Stimulated activated CD8-positive, alpha-beta memory T cell treated with anti-CD3 and anti-CD28 coated beads, Interleukin-2, amount 100 ng/mL, for 1 hour (primary cell): ENCODE results near the gene NRN1.
"Not testable (repeated sequence)": the region's sequence is repeated elsewhere in the genome, so short reads cannot be mapped to it uniquely, and the experiment has no call there.

Experiments used
- DNase-seq, 2 donors: peaks; one replicate each; pipeline ENCODE4 v3.0.0-alpha.2; 2020; ENCODE audit warnings: low read depth in 2 of 2

NRN1 gene

DNA sequence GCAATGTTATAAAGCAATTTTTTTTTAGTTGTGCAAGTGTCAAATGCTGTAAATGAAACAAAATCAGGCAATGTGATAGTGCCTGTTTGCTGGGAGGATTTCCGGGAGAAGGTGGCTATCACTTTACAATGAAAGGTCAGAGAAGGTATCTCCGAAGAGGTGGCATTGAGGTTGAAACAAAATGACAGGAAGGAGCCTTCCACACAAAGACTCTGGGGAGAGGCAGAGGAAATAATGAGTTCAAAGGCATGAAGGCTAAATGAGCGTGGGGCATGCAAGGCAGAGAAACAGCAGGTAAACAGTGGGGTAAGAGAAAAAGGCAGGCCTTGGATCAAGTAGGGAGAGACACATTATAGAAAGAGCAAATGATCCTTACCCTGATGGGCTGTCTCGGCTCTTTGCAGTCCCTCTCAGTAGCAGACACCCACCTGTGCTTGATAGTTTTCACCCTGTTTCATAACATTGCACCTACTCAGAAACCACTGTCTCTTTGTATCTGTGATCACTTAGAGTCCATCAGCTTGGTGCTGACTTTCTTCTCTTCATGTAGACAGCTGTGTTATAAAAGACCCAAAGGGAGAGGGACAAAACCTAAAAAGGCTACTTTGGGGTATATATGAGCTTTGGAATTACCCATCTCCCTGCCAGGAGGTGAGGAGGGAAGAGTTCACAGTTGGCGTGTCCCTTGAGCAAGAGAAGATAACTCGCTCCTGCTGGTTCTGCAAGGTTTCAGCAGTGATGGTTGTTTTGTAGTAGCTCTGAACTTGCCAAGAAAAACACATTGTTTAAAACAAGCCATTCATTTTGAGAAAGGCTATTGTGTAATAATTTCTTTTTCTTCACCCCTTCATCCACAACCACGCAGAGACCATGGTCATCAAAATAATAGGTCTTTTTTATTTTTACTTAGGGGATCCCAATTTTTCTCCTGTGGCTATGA, 22.3 kb downstream of the NRN1 start:
- DNase-seq, result no peak

DNA sequence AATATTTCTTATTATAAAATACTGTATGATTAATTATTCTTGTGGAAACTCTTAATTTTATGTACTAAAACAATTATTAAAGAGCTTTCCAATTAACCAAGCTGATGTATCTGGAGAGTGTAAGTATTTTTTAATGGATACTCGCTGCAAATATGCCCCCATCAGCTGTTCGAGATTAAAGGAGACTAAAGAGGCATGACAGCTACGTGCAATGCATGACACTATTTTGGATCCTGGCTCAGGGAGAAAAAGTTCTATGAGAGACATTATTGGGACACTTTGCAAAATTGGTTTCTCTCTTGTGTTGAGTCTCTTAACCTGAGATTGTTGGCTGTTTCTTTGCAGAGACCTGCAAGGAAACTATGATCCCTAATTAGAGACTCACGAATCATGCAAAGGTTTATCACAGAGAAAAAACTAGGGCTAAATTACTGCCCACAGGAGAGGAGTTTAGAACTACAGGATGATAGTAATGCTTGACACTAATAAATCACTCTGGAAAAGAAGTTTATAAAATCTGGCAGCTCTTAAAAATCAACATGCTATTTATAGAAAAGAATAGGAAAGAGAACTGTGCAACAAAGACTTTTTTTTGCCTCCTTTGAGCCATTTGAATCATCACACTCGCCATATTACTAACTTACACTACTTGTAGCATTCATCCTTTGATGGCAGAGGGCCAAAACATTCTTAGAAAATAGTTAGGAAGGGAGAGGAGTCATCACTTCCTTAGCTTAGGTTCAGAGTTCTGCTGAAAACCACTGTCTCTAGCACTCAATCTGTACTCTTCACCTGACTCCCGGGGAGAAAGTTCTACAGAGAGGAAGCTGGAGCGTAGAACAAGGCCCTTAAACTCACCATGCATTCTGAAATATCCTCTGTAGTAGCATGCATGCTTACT, 25.3 kb downstream of the NRN1 start:
- no peak for DNase-seq

GRCh38 chr6:5979650-5980420, 26.9 kb downstream of the NRN1 start:
- no peak for DNase-seq

DNA sequence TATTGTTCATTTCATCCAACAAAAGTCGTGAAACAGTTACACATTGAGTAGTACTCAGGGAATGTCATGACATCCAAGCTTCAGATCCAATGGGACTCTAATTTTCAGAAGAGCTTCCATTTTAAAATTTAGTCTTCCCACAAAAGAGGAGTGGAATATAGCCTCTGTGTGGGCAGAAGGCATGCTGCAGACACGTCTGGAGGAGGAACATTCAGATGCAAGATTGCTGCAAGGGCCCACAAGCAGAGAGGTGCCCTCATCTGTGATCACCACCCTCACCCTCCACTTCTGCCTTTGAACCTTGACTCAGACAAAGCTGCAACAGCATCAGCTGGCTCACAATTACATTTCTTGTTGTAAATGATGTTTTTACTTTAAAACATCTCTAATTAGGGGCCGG, 29.9 kb downstream of the NRN1 start:
- no peak for DNase-seq

DNA sequence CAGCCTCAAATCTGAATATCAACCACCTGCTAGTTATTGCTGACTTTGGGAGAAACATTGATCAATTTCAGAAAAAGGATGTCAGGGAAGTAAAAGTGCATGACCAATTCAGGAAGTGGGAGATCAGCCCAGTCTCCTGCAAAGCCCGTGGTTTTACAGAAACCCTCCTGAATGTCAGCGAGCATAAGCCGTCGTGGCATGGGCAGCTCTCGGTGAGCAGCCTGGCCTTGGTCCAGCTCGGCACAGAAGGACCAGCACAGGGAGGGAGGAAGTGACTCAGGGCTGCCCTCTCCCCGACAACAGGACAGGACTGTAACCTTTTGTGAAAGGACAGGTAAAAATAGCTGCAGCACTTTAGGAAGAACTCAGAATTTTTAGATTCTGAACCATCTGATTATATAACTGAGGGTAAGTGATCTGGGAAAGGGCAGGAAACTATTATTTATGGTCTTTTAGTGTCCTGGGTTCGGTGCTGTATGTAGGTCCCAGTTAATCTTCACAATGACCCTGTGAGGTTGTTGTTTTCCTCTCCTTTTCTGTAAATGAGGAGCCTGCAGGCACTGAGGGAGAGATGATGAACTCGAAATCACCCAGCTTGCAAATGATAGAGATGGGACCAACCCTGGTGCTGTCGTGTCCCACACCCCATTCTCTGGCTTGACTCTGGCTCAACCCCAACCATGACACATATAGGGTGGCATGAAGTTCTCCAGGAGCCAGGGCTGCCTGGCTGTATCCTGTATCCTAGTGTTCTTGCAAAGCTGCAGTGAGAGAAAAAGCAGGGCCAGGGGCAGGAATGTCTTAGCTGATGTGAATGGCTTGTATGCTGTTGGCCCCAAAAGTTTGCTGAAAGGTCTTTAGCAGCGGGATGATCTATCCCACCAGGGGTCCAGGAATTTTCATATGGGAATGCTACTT, 37.6 kb downstream of the NRN1 start:
- DNase-seq, result no peak

GRCh38 chr6:5968036-5968435, 38.7 kb downstream of the NRN1 start:
- not testable (repeated sequence) for DNase-seq

- DNase-seq, result no peak
Measured at GRCh38 chr6:5967594-5967993, 39.1 kb downstream of the NRN1 start.

GRCh38 chr6:5962794-5963193, 43.9 kb downstream of the NRN1 start:
- no peak for DNase-seq

GRCh38 chr6:5961836-5962235, 44.9 kb downstream of the NRN1 start:
- DNase-seq, result no peak

DNA sequence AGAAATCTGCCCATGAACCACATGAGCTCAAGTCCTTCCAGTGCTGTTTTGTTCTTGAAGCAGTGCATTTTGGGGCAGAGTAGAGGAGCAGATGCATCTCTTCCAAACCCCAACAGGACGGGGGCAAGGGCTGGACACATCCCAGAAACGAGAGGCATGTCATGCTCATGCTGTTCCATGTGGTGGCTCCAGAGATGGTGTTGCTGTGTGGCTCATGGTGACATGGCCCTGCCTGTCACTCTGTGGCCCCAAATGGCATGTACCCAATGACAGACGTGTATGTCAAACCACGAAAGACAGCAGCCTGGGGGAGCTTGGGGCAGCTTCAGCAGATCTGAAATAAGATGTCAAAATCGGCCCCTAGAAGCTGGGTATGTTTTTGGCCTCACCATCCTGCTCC, 46.3 kb downstream of the NRN1 start:
- DNase-seq, result no peak

- no peak for DNase-seq
Measured at GRCh38 chr6:5958921-5959320, 47.8 kb downstream of the NRN1 start.

DNA sequence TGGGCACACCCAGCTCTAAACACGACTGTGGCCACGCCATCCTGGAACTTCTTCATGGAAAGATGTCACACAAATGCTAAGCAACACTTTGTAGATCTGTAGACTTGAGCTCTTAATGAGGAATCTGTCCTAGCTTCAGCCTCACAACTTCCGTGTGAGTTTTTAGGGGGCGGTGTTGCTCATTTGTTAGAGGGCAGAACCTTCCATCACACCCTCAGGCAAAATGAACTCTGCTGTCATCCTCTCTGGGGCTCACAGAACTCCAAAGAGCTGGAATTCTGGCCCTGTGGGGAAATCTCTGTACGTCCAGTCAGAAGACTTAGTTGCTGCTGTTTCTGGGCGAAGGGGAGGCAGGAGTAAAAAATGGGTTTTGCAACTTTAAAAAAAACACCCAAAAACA, 49.8 kb downstream of the NRN1 start:
- no peak for DNase-seq

DNA sequence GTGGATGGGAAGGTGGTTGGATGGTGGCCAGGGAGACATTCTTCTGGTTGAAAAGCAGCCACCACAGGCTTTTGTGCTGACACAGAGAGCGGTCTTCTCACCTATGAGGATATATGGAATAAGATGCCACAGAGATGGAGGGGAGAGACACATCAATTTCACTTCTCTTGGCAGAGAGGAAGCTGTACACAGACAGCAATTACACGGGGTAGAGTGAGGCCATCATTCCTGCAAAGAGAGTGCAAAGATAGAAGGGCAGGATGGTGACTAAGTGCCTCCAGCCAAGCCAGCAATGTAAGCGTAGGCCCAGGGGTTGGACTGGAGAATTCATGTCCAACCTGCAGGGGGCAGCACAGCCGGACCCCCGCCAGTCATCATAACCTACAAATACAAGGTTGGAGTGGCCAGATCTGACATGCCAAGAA, 56.4 kb downstream of the NRN1 start:
- no peak for DNase-seq
